Stimulated activated naive CD4-positive, alpha-beta T cell (primary cell): ENCODE results near the gene POGLUT2.
"Not testable (repeated sequence)": the region's sequence is repeated elsewhere in the genome, so short reads cannot be mapped to it uniquely, and the experiment has no call there.

Experiments
- DNase-seq, 6 experiments: peaks; one replicate each; lab custom pipeline; 2025; lab: John Stamatoyannopoulos, UW

POGLUT2 gene

GRCh38 chr13:102805680-102806079, 6.9 kb upstream of the POGLUT2 start:
- no peak for DNase-seq

- peak; percentile 36 to 75 (median 61) for DNase-seq
Measured at GRCh38 chr13:102800145-102801041, 1.6 kb upstream of the POGLUT2 start.

- DNase-seq, result peak in 1 of 6 experiments; percentile 22
Measured at GRCh38 chr13:102799426-102800144, 809 bp upstream of the POGLUT2 start.

- no peak for DNase-seq
Measured at GRCh38 chr13:102793611-102794355, 5.0 kb downstream of the POGLUT2 start.

GRCh38 chr13:102792396-102792795, 6.4 kb downstream of the POGLUT2 start:
- no peak for DNase-seq

GRCh38 chr13:102788683-102789082, 10.1 kb downstream of the POGLUT2 start:
- no peak for DNase-seq

GRCh38 chr13:102784483-102784882, 14.3 kb downstream of the POGLUT2 start:
- DNase-seq, result no peak

- no peak for DNase-seq
Measured at GRCh38 chr13:102781591-102781990, 17.2 kb downstream of the POGLUT2 start.

- DNase-seq, result not testable (repeated sequence)
Measured at GRCh38 chr13:102780656-102781055, 18.1 kb downstream of the POGLUT2 start.

- peak in 2 of 6 experiments; percentile 5 to 10 for DNase-seq
Measured at GRCh38 chr13:102779436-102780159, 19.2 kb downstream of the POGLUT2 start.

GRCh38 chr13:102777736-102778135, 21.0 kb downstream of the POGLUT2 start:
- no peak for DNase-seq

GRCh38 chr13:102776271-102776670, 22.5 kb downstream of the POGLUT2 start:
- no peak for DNase-seq

GRCh38 chr13:102774591-102775520, 23.9 kb downstream of the POGLUT2 start:
- DNase-seq, result no peak

GRCh38 chr13:102774214-102774568, 24.6 kb downstream of the POGLUT2 start:
- DNase-seq, result no peak

- peak; percentile 76 to 89 (median 79) for DNase-seq
Measured at GRCh38 chr13:102773441-102774213, 25.1 kb downstream of the POGLUT2 start, which contains the start of gene TEX30. Gene TEX30, minus strand, starts transcription at chr13:102773786. Its CDS starts 3,760 bp downstream, at chr13:102770026.

- DNase-seq, result no peak
Measured at GRCh38 chr13:102772042-102772425, 26.7 kb downstream of the POGLUT2 start.

- no peak for DNase-seq
Measured at GRCh38 chr13:102771298-102772041, 27.3 kb downstream of the POGLUT2 start.

- no peak for DNase-seq
Measured at GRCh38 chr13:102770435-102770834, 28.3 kb downstream of the POGLUT2 start.

GRCh38 chr13:102769679-102770078, 29.1 kb downstream of the POGLUT2 start:
- DNase-seq, result no peak
